ENCODE measurements around the gene RHBDD1. TPM values are rescaled to one million over a fixed set of nuclear protein-coding genes. Genes with fewer than 3 reads are reported as not detected.

Gene RHBDD1
- total and polyA plus RNA-seq, 4 donors, result 8.5 to 45.8 (median 16.1) TPM

DNA sequence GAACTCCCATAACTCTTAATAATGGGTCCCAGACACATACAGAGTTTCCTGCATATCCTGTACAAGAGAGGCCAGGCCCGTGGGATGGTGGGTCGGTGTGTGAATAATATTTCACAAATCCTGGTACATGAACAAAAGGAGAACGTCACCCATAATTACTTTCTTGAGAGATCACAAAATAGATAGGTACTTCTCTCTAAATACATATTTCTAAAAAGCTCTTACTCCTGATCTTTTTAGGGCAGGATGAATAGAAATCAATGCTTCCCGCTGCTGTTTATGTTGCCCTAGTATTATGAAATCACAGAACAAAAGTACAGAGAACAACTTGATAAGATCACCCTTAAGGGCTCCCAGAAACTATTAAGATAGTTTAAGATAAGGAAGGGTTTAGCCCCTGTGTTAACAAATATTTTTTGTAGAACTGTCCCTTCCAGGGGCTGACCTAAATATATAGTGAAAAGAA, 41.6 kb upstream of the RHBDD1 start (continued):
- TF ChIP-seq, protein P1, sequence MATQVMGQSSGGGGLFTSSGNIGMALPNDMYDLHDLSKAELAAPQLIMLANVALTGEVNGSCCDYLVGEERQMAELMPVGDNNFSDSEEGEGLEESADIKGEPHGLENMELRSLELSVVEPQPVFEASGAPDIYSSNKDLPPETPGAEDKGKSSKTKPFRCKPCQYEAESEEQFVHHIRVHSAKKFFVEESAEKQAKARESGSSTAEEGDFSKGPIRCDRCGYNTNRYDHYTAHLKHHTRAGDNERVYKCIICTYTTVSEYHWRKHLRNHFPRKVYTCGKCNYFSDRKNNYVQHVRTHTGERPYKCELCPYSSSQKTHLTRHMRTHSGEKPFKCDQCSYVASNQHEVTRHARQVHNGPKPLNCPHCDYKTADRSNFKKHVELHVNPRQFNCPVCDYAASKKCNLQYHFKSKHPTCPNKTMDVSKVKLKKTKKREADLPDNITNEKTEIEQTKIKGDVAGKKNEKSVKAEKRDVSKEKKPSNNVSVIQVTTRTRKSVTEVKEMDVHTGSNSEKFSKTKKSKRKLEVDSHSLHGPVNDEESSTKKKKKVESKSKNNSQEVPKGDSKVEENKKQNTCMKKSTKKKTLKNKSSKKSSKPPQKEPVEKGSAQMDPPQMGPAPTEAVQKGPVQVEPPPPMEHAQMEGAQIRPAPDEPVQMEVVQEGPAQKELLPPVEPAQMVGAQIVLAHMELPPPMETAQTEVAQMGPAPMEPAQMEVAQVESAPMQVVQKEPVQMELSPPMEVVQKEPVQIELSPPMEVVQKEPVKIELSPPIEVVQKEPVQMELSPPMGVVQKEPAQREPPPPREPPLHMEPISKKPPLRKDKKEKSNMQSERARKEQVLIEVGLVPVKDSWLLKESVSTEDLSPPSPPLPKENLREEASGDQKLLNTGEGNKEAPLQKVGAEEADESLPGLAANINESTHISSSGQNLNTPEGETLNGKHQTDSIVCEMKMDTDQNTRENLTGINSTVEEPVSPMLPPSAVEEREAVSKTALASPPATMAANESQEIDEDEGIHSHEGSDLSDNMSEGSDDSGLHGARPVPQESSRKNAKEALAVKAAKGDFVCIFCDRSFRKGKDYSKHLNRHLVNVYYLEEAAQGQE (IDR thresholded peaks at IDR 0.05), result no peak
- TF ChIP-seq TAF1 (conservative IDR thresholded peaks at IDR 0.05) (no peak), FOXA1 (IDR thresholded peaks at IDR 0.05) (no peak), HNF4G (IDR thresholded peaks at IDR 0.05) (no peak), SP1 (IDR thresholded peaks at IDR 0.05) (no peak), JUND (IDR thresholded peaks at IDR 0.05) (peak in 1 of 2 donors; percentile 44)
- TF ChIP-seq, protein P2, sequence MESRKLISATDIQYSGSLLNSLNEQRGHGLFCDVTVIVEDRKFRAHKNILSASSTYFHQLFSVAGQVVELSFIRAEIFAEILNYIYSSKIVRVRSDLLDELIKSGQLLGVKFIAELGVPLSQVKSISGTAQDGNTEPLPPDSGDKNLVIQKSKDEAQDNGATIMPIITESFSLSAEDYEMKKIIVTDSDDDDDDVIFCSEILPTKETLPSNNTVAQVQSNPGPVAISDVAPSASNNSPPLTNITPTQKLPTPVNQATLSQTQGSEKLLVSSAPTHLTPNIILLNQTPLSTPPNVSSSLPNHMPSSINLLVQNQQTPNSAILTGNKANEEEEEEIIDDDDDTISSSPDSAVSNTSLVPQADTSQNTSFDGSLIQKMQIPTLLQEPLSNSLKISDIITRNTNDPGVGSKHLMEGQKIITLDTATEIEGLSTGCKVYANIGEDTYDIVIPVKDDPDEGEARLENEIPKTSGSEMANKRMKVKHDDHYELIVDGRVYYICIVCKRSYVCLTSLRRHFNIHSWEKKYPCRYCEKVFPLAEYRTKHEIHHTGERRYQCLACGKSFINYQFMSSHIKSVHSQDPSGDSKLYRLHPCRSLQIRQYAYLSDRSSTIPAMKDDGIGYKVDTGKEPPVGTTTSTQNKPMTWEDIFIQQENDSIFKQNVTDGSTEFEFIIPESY (IDR thresholded peaks at IDR 0.05), result no peak
- TF ChIP-seq, protein P3, sequence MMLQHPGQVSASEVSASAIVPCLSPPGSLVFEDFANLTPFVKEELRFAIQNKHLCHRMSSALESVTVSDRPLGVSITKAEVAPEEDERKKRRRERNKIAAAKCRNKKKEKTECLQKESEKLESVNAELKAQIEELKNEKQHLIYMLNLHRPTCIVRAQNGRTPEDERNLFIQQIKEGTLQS (IDR thresholded peaks at IDR 0.05), result peak; percentile 22

DNA sequence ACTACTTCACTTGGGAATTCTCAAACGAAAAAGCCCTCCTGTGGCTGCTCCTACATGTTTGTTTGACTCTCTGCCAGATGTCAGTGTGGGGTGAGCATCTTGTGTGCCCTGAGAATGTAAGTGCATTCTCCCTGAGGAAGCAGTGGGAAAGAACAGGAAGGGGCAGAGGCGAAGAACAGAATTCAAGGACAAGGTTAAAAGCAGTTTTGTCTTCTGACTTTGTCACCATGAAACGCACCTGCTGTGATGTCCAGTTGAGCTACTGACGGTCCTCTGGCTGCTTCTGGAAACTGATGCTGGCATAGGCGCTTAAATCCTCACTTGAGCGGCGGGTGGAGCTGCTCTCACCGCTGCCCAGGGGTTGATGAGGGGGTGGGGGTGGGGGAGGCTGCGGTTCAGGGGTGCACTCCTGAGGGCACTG, 41.1 kb upstream of the RHBDD1 start:
- Histone ChIP-seq H3K9ac (ENCODE audit: low read depth in 1 of 2, low read length in 2 of 2) (peak overlapping the region; percentile 72 to 77), H3K36me3 (ENCODE audit: control insufficient read depth in 4 of 4, insufficient read depth in 3 of 4, low read depth in 1 of 4, low read length in 3 of 4) (no peaks in the 10 kb centered on the region), H3K27me3 (ENCODE audit: control insufficient read depth in 4 of 4, insufficient read depth in 4 of 4, low read length in 3 of 4) (no peaks in the 10 kb centered on the region), H3K4me3 (ENCODE audit: low read depth in 1 of 3, low read length in 3 of 3) (peak overlapping the region; percentile 71 to 91 (median 79)), H3K27ac (ENCODE audit: low read depth in 1 of 2, low read length in 2 of 2) (peak overlapping the region; percentile 95 to 99), H3K4me1 (ENCODE audit: control insufficient read depth in 4 of 4, insufficient read depth in 4 of 4, low read length in 3 of 4) (peaks cover 4 to 63% (median 41%) of the 10 kb centered on the region in 4 donors), H3K9me3 (ENCODE audit: control insufficient read depth in 4 of 4, low read length in 3 of 4) (no peaks in the 10 kb centered on the region)
- 19% methylated on average over 9 of the region's 9 CpGs for WGBS
- no peak for TF ChIP-seq SP1 (IDR thresholded peaks at IDR 0.05)
- TF ChIP-seq EGR1 (IDR thresholded peaks at IDR 0.05; ENCODE audit: low read depth in 2 of 2), result no peak
- TF ChIP-seq, protein P1 (IDR thresholded peaks at IDR 0.05), result no peak
- TF ChIP-seq FOXA1 (IDR thresholded peaks at IDR 0.05), result no peak
- TF ChIP-seq NR2F2 (IDR thresholded peaks at IDR 0.05), result no peak
- no peak for TF ChIP-seq FOXA2 (IDR thresholded peaks at IDR 0.05)
- no peak for TF ChIP-seq RAD21 (IDR thresholded peaks at IDR 0.05)
- TF ChIP-seq, protein P4, sequence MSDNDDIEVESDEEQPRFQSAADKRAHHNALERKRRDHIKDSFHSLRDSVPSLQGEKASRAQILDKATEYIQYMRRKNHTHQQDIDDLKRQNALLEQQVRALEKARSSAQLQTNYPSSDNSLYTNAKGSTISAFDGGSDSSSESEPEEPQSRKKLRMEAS (IDR thresholded peaks at IDR 0.05), result no peak
- TF ChIP-seq, protein P2 (IDR thresholded peaks at IDR 0.05), result no peak
- TF ChIP-seq JUND (IDR thresholded peaks at IDR 0.05), result no peak
- TF ChIP-seq, protein P5, sequence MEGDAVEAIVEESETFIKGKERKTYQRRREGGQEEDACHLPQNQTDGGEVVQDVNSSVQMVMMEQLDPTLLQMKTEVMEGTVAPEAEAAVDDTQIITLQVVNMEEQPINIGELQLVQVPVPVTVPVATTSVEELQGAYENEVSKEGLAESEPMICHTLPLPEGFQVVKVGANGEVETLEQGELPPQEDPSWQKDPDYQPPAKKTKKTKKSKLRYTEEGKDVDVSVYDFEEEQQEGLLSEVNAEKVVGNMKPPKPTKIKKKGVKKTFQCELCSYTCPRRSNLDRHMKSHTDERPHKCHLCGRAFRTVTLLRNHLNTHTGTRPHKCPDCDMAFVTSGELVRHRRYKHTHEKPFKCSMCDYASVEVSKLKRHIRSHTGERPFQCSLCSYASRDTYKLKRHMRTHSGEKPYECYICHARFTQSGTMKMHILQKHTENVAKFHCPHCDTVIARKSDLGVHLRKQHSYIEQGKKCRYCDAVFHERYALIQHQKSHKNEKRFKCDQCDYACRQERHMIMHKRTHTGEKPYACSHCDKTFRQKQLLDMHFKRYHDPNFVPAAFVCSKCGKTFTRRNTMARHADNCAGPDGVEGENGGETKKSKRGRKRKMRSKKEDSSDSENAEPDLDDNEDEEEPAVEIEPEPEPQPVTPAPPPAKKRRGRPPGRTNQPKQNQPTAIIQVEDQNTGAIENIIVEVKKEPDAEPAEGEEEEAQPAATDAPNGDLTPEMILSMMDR (IDR thresholded peaks at IDR 0.05; ENCODE audit: low read depth, low read length, missing input control), result no peak
- no peak for TF ChIP-seq HNF4G (IDR thresholded peaks at IDR 0.05)
- TF ChIP-seq YY1 (IDR thresholded peaks at IDR 0.05), result no peak
- no peak for TF ChIP-seq GABPA (IDR thresholded peaks at IDR 0.05 in 1 of 2, conservative IDR thresholded peaks at IDR 0.05 in 1 of 2)
- TF ChIP-seq RXRA (IDR thresholded peaks at IDR 0.05), result no peak
- no peak for DNase-seq (ENCODE audit: low spot score)

All from liver (tissue), 9 donors.